ENCODE data around the gene ZNF280C.
"Not testable (repeated sequence)": the region's sequence is repeated elsewhere in the genome, so short reads cannot be mapped to it uniquely, and the experiment has no call there.

Gene ZNF280C

GRCh38 chrX:130268449-130269170 is at the start of gene ZNF280C:
ZNF280C (minus strand) TSS chrX:130268899; CDS start chrX:130260449, 8,450 bp downstream.
- DNase-seq, result peak; percentile 80

- no peak for DNase-seq
Measured at GRCh38 chrX:130304587-130305368, 36.1 kb upstream of the ZNF280C start.

GRCh38 chrX:130301977-130302376 is 33.3 kb upstream of the ZNF280C start:
- no peak for DNase-seq

- no peak for DNase-seq
Measured at GRCh38 chrX:130301405-130301804, 32.7 kb upstream of the ZNF280C start.

- DNase-seq, result no peak
Measured at GRCh38 chrX:130300010-130300282, 31.2 kb upstream of the ZNF280C start.

GRCh38 chrX:130299279-130300009 is 30.7 kb upstream of the ZNF280C start:
- DNase-seq, result no peak

GRCh38 chrX:130296743-130297142 is 28.0 kb upstream of the ZNF280C start:
- no peak for DNase-seq

- DNase-seq, result no peak
Measured at GRCh38 chrX:130296297-130296678, 27.6 kb upstream of the ZNF280C start.

GRCh38 chrX:130295519-130296296 is 27.0 kb upstream of the ZNF280C start:
- DNase-seq, result no peak

GRCh38 chrX:130287071-130287770 is 18.5 kb upstream of the ZNF280C start:
- no peak for DNase-seq

- DNase-seq, result no peak
Measured at GRCh38 chrX:130285710-130286109, 17.0 kb upstream of the ZNF280C start.

- no peak for DNase-seq
Measured at GRCh38 chrX:130285069-130285620, 16.4 kb upstream of the ZNF280C start.

- DNase-seq, result no peak
Measured at GRCh38 chrX:130282151-130282550, 13.5 kb upstream of the ZNF280C start.

GRCh38 chrX:130280901-130281300 is 12.2 kb upstream of the ZNF280C start:
- DNase-seq, result no peak

- peak; percentile 24 for DNase-seq
Measured at GRCh38 chrX:130272253-130272652, 3.6 kb upstream of the ZNF280C start.

GRCh38 chrX:130269391-130269790 is 692 bp upstream of the ZNF280C start:
- DNase-seq, result not testable (repeated sequence)

- DNase-seq, result no peak
Measured at GRCh38 chrX:130267956-130268448, 697 bp downstream of the ZNF280C start.

GRCh38 chrX:130264573-130264972 is 4.1 kb downstream of the ZNF280C start:
- DNase-seq, result no peak

GRCh38 chrX:130263016-130263415 is 5.7 kb downstream of the ZNF280C start:
- no peak for DNase-seq

- DNase-seq, result no peak
Measured at GRCh38 chrX:130262231-130262630, 6.5 kb downstream of the ZNF280C start.

- no peak for DNase-seq
Measured at GRCh38 chrX:130261296-130261893, 7.3 kb downstream of the ZNF280C start.

All from NCI-H187 treated with DMSO at 0.1 percent for 48 hours (cell line).